SK-N-SH (cell line): ENCODE data around the gene MRPL27. TPM values are rescaled to one million over a fixed set of nuclear protein-coding genes. Genes with fewer than 3 reads are reported as not detected.
"Not testable (repeated sequence)": the region's sequence is repeated elsewhere in the genome, so short reads cannot be mapped to it uniquely, and the experiment has no call there.

Experiments
- CTCF ChIA-PET: fragments of 300-600, 350-600 bp; formaldehyde crosslinking; extraction: SDS; loops from one replicate; lab custom pipeline; 2021; lab: Yijun Ruan, JAX
- POLR2A ChIA-PET: fragments of 350-600 bp; sonication (Branson Sonifier 250); formaldehyde crosslinking; extraction: SDS; loops from one replicate; lab custom pipeline; 2020; ENCODE audit warnings: antibody characterized with exemption, inconsistent platforms; lab: Yijun Ruan, JAX
- DNase-seq: peaks from one replicate; pipeline ENCODE4 v3.0.0; 2012
- H2AFZ ChIP-seq: fragments of 200-600 bp; sonication (generic); 2 replicates; pipeline ENCODE4 v1.8.1; 2016; ENCODE audit warnings: antibody characterized with exemption, mild to moderate bottlenecking, low read depth
- H3F3A ChIP-seq: fragments of 200-600 bp; sonication (generic); replicated peaks from 2 replicates; pipeline ENCODE3; 2016; ENCODE audit warnings: antibody characterized with exemption, mild to moderate bottlenecking; ENCODE audit not compliant: insufficient read depth
- H3K27ac ChIP-seq, 2 experiments: fragments of 200-500 bp in 1 of 2; fragments of 200-600 bp in 1 of 2; sonication (Bioruptor generic) in 1 of 2; sonication (generic), shearing (Covaris generic) in 1 of 2; 2 replicates each; pipeline versions ENCODE4 v1.5.1 to v1.6.1; 2014 to 2016; ENCODE audit warnings: low read depth in 2 of 2, inconsistent platforms in 1 of 2, low read length in 1 of 2, mild to moderate bottlenecking in 1 of 2, mixed read lengths in 1 of 2
- H3K27me3 ChIP-seq: fragments of 200-600 bp; sonication (generic), shearing (Covaris generic); 2 replicates; pipeline ENCODE4 v1.6.1; 2016; ENCODE audit warnings: mixed run types; ENCODE audit not compliant: insufficient read depth
- H3K36me3 ChIP-seq, 2 experiments: fragments of 200-500 bp in 1 of 2; fragments of 200-600 bp in 1 of 2; sonication (Bioruptor generic) in 1 of 2; sonication (generic) in 1 of 2; replicated peaks in 1 of 2; 2 replicates each; pipeline versions ENCODE3 to v1.5.1; 2014 to 2016; ENCODE audit warnings: low read length in 1 of 2, mild to moderate bottlenecking in 1 of 2; ENCODE audit not compliant: insufficient read depth in 2 of 2, control insufficient read depth in 1 of 2
- H3K4me1 ChIP-seq, 2 experiments: fragments of 200-500 bp in 1 of 2; fragments of 200-600 bp in 1 of 2; sonication (Bioruptor generic) in 1 of 2; sonication (generic), shearing (Covaris generic) in 1 of 2; 2 replicates each; pipeline versions ENCODE4 v1.5.1 to v1.6.1; 2014 to 2016; ENCODE audit warnings: low read depth in 1 of 2, low read length in 1 of 2, mixed run types in 1 of 2; ENCODE audit not compliant: insufficient read depth in 2 of 2, control insufficient read depth in 1 of 2
- H3K4me2 ChIP-seq: fragments of 200-600 bp; sonication (generic), shearing (Covaris generic); 2 replicates; pipeline ENCODE4 v1.6.1; 2017; ENCODE audit warnings: mixed run types
- H3K4me3 ChIP-seq, 2 experiments: fragments of 200-500 bp in 1 of 2; fragments of 200-600 bp in 1 of 2; sonication (Bioruptor generic) in 1 of 2; sonication (generic), shearing (Covaris generic) in 1 of 2; 2 replicates each; pipeline versions ENCODE4 v1.5.1 to v1.8.1; 2014 to 2016; ENCODE audit warnings: low read depth in 2 of 2, inconsistent platforms in 1 of 2, low read length in 1 of 2, mild to moderate bottlenecking in 1 of 2, mixed read lengths in 1 of 2, moderate library complexity in 1 of 2
- H3K79me2 ChIP-seq: fragments of 200-600 bp; sonication (generic); 2 replicates; pipeline ENCODE4 v1.8.1; 2017; ENCODE audit warnings: mild to moderate bottlenecking; ENCODE audit not compliant: insufficient read depth
- H3K9ac ChIP-seq: fragments of 200-600 bp; sonication (generic); 2 replicates; pipeline ENCODE4 v1.6.1; 2017; ENCODE audit warnings: mixed run types
- H3K9me2 ChIP-seq: fragments of 200-600 bp; sonication (generic); 2 replicates; pipeline ENCODE4 v1.6.1; 2017; ENCODE audit warnings: mixed run types
- H3K9me3 ChIP-seq: fragments of 200-600 bp; sonication (generic); 2 replicates; pipeline ENCODE4 v1.6.1; 2017; ENCODE audit warnings: mixed run types, mild to moderate bottlenecking, moderate library complexity
- H4K20me1 ChIP-seq: fragments of 200-600 bp; sonication (generic); 2 replicates; pipeline ENCODE4 v1.6.1; 2017; ENCODE audit warnings: mild to moderate bottlenecking, mixed run types; ENCODE audit not compliant: insufficient read depth
- ELF1 ChIP-seq: IDR thresholded peaks from 2 replicates; pipeline ENCODE4 v1.4.0; 2012
- EP300 ChIP-seq, 2 experiments: IDR thresholded peaks; 2 replicates each; pipeline versions ENCODE4 v1.4.0 to v1.6.1; 2012; ENCODE audit warnings: borderline replicate concordance in 1 of 2, low read depth in 1 of 2, low read length in 1 of 2
- EZH2phosphoT487 ChIP-seq: fragments of 200-600 bp; sonication (generic); IDR thresholded peaks from 2 replicates; pipeline ENCODE4 v1.6.1; 2017; ENCODE audit warnings: low read depth, mixed run types, mild to moderate bottlenecking, antibody characterized with exemption, moderate library complexity, borderline replicate concordance
- FOSL2 ChIP-seq: IDR thresholded peaks from 2 replicates; pipeline ENCODE4 v1.4.0; 2012; ENCODE audit warnings: low read depth, mild to moderate bottlenecking, moderate library complexity, borderline replicate concordance
- FOXM1 ChIP-seq: IDR thresholded peaks from 2 replicates; pipeline ENCODE4 v1.4.0; 2012; ENCODE audit warnings: low read depth, mild to moderate bottlenecking
- GABPA ChIP-seq: IDR thresholded peaks from 2 replicates; pipeline ENCODE4 v1.4.0; 2012; ENCODE audit warnings: low read depth, mild to moderate bottlenecking
- NFIC ChIP-seq: IDR thresholded peaks from 2 replicates; pipeline ENCODE4 v1.4.0; 2012; ENCODE audit warnings: borderline replicate concordance
- PBX3 ChIP-seq: IDR thresholded peaks from 2 replicates; pipeline ENCODE4; 2012
- POLR2AphosphoS5 ChIP-seq: IDR thresholded peaks from 2 replicates; pipeline ENCODE4 v1.6.1; 2012; ENCODE audit warnings: low read depth, low read length
- SIN3A ChIP-seq: IDR thresholded peaks from 2 replicates; pipeline ENCODE4 v1.6.1; 2012; ENCODE audit warnings: low read depth, mild to moderate bottlenecking, low read length, moderate library complexity, borderline replicate concordance
- SMC3 ChIP-seq: IDR thresholded peaks from 2 replicates; pipeline ENCODE4 v1.6.1; 2012; ENCODE audit warnings: low read depth, low read length, improper control_type of control experiment
- TAF1 ChIP-seq: IDR thresholded peaks from 2 replicates; pipeline ENCODE4 v1.6.1; 2012; ENCODE audit warnings: low read depth, mild to moderate bottlenecking, low read length, moderate library complexity, borderline replicate concordance
- TCF12 ChIP-seq: IDR thresholded peaks from 2 replicates; pipeline ENCODE4 v1.4.0; 2012
- USF2 ChIP-seq: fragments of 150-350 bp; IDR thresholded peaks from 2 replicates; pipeline ENCODE4 v1.6.1; 2017; ENCODE audit warnings: antibody characterized with exemption, low read length, low read depth, borderline replicate concordance
- YY1 ChIP-seq: IDR thresholded peaks from 2 replicates; pipeline ENCODE4 v1.4.0; 2012; ENCODE audit warnings: low read depth, mild to moderate bottlenecking
- WGBS: methylation state at CpG from one replicate; pipeline ENCODE4 v1.1.6; 2017; ENCODE audit warnings: low lambda C conversion rate; 5-methylcytosine and 5-hydroxymethylcytosine counted together
- polyA plus RNA-seq, 3 experiments: library from polyadenylated mRNA; depleted of rRNA; stranded (reverse); fragments of >200 nt; gene quantifications; 2 replicates each; pipeline ENCODE4 v1.2.3, GENCODE V29; 2012
- TF ChIP-seq, protein P1 (sequence below): IDR thresholded peaks from 2 replicates; pipeline ENCODE4 v1.4.0; 2012; ENCODE audit warnings: low read depth, borderline replicate concordance
- TF ChIP-seq, protein P2 (sequence below): fragments of 150-350 bp; IDR thresholded peaks from 2 replicates; pipeline ENCODE4 v1.6.1; 2016; ENCODE audit warnings: mild to moderate bottlenecking, low read depth, low read length

MRPL27 gene
- polyA plus RNA-seq, 1 of the 3 experiments (the other 2 are of a cell fraction), result 266 TPM

- H3F3A ChIP-seq, result no peaks in the 10 kb centered on the region
- no peaks in the 10 kb centered on the region for H3K36me3 ChIP-seq
- TF ChIP-seq USF2, result no peak
- no peak for TF ChIP-seq PBX3
- TF ChIP-seq, protein P1, sequence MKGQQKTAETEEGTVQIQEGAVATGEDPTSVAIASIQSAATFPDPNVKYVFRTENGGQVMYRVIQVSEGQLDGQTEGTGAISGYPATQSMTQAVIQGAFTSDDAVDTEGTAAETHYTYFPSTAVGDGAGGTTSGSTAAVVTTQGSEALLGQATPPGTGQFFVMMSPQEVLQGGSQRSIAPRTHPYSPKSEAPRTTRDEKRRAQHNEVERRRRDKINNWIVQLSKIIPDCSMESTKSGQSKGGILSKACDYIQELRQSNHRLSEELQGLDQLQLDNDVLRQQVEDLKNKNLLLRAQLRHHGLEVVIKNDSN, result no peak
- TF ChIP-seq SMC3, result no peak
- TF ChIP-seq, protein P2, sequence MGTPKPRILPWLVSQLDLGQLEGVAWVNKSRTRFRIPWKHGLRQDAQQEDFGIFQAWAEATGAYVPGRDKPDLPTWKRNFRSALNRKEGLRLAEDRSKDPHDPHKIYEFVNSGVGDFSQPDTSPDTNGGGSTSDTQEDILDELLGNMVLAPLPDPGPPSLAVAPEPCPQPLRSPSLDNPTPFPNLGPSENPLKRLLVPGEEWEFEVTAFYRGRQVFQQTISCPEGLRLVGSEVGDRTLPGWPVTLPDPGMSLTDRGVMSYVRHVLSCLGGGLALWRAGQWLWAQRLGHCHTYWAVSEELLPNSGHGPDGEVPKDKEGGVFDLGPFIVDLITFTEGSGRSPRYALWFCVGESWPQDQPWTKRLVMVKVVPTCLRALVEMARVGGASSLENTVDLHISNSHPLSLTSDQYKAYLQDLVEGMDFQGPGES, result no peak
- no peak for TF ChIP-seq FOXM1
- TF ChIP-seq EZH2phosphoT487, result no peak
- TF ChIP-seq POLR2AphosphoS5, result no peak
- no peak for TF ChIP-seq EP300 (IDR thresholded peaks at IDR 0.05; ENCODE audit: borderline replicate concordance in 1 of 2, low read depth in 1 of 2, low read length in 1 of 2)
- no peak for TF ChIP-seq TCF12
- TF ChIP-seq YY1, result no peak
- DNase-seq, result no peak
- H3K27me3 ChIP-seq, result peaks cover 45% of the 10 kb centered on the region
- no peak overlapping the region for H3K4me2 ChIP-seq
- no peak overlapping the region for H3K27ac ChIP-seq
- no peak overlapping the region for H3K9ac ChIP-seq
- ChIA-PET CTCF (interaction anchor here (1.3 to 9.4 kb wide), 3 partner anchors 10 to 72 kb away, joined by 3 to 80 read pairs (median 12); partner anchors contain the start of gene LRRC59), POLR2A (no interaction called here)
- no peak overlapping the region for H2AFZ ChIP-seq
- no peaks in the 10 kb centered on the region for H3K9me2 ChIP-seq
- H4K20me1 ChIP-seq, result no peaks in the 10 kb centered on the region
- no peak overlapping the region for H3K4me3 ChIP-seq
- H3K9me3 ChIP-seq, result no peaks in the 10 kb centered on the region
- H3K4me1 ChIP-seq, result no peaks in the 10 kb centered on the region
- no peaks in the 10 kb centered on the region for H3K79me2 ChIP-seq
- WGBS, result 51% methylated on average over 4 of the region's 4 CpGs
Observed at GRCh38 chr17:50407921-50408320, 34.9 kb upstream of the MRPL27 start.

DNA sequence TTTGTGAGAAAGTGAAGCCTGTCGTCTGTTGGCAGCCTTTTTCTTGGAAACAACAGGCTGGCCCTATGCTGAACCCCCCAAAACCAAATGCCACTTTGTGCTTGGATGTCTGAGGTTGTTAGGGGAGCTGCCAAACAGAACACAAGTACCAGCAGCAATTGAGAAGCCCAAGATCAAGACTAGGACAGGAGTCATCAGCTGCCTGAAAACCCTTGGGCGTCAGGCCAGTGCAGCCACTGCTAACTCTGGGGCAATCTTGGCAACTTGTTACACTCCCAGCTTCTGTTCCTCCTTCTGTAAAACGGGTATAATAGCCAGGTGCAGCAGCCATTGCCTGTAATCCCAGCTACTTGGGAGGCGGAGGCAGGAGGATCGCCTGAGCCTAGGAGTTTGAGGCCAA, 33.6 kb upstream of the MRPL27 start:
- no peaks in the 10 kb centered on the region for H3K9me3 ChIP-seq
- POLR2A ChIA-PET, result no interaction called here
- H3K9ac ChIP-seq, result no peak overlapping the region
- no peaks in the 10 kb centered on the region for H3K36me3 ChIP-seq
- DNase-seq, result no peak
- H3K27ac ChIP-seq, result no peak overlapping the region
- no peaks in the 10 kb centered on the region for H4K20me1 ChIP-seq
- no peak overlapping the region for H3K4me3 ChIP-seq
- no peaks in the 10 kb centered on the region for H3K9me2 ChIP-seq
- TF ChIP-seq NFIC (no peak), EP300 (IDR thresholded peaks at IDR 0.05; ENCODE audit: borderline replicate concordance in 1 of 2, low read depth in 1 of 2, low read length in 1 of 2) (no peak), SIN3A (no peak), EZH2phosphoT487 (no peak), ELF1 (no peak), GABPA (no peak), FOSL2 (no peak), TAF1 (no peak)
- TF ChIP-seq, protein P2, result no peak
- H3K4me2 ChIP-seq, result no peak overlapping the region
- H3F3A ChIP-seq, result no peaks in the 10 kb centered on the region
- no peaks in the 10 kb centered on the region for H3K4me1 ChIP-seq
- WGBS, result 44% methylated on average over 5 of the region's 5 CpGs
- CTCF ChIA-PET, result interaction anchor here (1.5 to 9.4 kb wide), 3 partner anchors 9 to 76 kb away, joined by 3 to 80 read pairs (median 12); partner anchors contain the start of gene LRRC59
- no peak overlapping the region for H2AFZ ChIP-seq
- H3K79me2 ChIP-seq, result no peaks in the 10 kb centered on the region
- peaks cover 51% of the 10 kb centered on the region for H3K27me3 ChIP-seq

DNA sequence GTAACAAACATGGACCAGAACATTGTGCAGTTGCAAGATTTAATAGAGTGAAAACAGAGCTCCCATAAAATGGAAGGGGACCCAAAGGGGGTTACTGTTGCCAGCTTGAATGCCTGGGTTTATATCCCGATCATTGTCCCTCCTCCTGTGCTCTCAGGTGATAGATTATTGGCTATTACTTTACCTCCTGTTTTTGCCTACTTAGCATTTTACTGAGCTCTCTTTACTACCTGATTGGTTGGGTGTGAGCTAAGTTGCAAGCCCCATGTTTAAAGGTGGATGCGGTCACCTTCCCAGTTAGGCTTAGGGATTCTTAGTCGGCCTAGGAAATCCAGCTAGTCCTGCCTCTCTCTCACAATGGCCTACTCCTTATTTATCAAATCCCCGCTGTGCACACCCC, 32.4 kb upstream of the MRPL27 start:
- H3F3A ChIP-seq, POLR2A ChIA-PET, H3K79me2 ChIP-seq, H3K9ac ChIP-seq, DNase-seq, H3K9me2 ChIP-seq, H3K36me3 ChIP-seq, H3K27ac ChIP-seq, H3K4me1 ChIP-seq, H2AFZ ChIP-seq, H3K4me2 ChIP-seq, H3K9me3 ChIP-seq, H3K4me3 ChIP-seq, H4K20me1 ChIP-seq: not testable (repeated sequence)
- H3K27me3 ChIP-seq, result peaks cover 51% of the 10 kb centered on the region
- 47% methylated on average over 4 of the region's 4 CpGs for WGBS
- CTCF ChIA-PET, result interaction anchor here (3.3 to 9.4 kb wide), 2 partner anchors 7 to 74 kb away, joined by 12 to 80 read pairs; partner anchors contain the start of gene LRRC59
